Fibroblast of mammary gland (primary cell): ENCODE results near the gene CRISP2.
"Not testable (repeated sequence)": the region's sequence is repeated elsewhere in the genome, so short reads cannot be mapped to it uniquely, and the experiment has no call there.

Experiments used
- DNase-seq: peaks from one replicate; pipeline ENCODE4 v3.0.0-alpha.2; 2010; ENCODE audit warnings: low read depth
- H3K4me3 ChIP-seq: 2 replicates; pipeline ENCODE4 v1.5.1; 2011; ENCODE audit warnings: low read depth, mild to moderate bottlenecking, low read length, moderate library complexity; ENCODE audit not compliant: control insufficient read depth
- TF ChIP-seq, protein P1 (sequence below): conservative IDR thresholded peaks from 2 replicates; pipeline ENCODE4 v1.5.1; 2011; ENCODE audit warnings: low read depth, low read length, inconsistent platforms; ENCODE audit not compliant: control insufficient read depth, insufficient read depth

Gene CRISP2

DNA sequence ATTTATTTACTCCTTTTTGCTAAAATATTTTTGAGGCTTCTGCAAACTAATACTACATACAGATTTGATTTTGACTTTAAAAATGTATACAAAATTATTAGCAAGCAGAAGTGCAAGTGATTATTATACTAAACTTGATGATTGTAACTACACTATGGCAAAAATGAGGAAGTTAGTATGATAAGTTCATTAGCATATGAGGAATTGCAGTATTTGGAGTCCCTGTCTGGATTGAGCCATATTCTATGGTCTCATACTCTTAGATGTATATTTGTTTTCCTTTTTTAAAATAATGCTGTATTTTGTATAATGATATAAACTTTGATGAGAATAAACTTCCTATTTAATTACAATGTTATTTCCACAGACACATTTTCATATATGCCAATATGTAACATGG lies 16.9 kb upstream of the CRISP2 start:
- no peak overlapping the region for H3K4me3 ChIP-seq
- TF ChIP-seq, protein P1, sequence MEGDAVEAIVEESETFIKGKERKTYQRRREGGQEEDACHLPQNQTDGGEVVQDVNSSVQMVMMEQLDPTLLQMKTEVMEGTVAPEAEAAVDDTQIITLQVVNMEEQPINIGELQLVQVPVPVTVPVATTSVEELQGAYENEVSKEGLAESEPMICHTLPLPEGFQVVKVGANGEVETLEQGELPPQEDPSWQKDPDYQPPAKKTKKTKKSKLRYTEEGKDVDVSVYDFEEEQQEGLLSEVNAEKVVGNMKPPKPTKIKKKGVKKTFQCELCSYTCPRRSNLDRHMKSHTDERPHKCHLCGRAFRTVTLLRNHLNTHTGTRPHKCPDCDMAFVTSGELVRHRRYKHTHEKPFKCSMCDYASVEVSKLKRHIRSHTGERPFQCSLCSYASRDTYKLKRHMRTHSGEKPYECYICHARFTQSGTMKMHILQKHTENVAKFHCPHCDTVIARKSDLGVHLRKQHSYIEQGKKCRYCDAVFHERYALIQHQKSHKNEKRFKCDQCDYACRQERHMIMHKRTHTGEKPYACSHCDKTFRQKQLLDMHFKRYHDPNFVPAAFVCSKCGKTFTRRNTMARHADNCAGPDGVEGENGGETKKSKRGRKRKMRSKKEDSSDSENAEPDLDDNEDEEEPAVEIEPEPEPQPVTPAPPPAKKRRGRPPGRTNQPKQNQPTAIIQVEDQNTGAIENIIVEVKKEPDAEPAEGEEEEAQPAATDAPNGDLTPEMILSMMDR, result no peak
- no peak for DNase-seq

DNA sequence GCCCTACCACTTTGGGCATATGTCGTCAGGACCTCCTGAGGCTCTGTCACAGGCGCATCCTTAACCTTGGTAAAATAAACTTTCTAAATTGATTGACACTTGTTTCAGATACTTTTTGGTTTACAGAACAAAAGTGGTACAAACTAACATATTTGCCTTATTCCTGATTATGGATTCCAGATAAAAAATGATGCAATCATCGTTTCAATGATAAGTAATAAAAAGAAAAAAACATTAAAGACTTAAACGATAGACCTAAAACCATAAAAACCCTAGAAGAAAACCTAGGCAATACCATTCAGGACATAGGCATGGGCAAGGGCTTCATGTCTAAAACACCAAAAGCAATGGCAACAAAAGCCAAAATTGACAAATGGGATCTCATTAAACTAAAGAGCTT lies 10.6 kb upstream of the CRISP2 start:
- not testable (repeated sequence) for H3K4me3 ChIP-seq, DNase-seq

DNA sequence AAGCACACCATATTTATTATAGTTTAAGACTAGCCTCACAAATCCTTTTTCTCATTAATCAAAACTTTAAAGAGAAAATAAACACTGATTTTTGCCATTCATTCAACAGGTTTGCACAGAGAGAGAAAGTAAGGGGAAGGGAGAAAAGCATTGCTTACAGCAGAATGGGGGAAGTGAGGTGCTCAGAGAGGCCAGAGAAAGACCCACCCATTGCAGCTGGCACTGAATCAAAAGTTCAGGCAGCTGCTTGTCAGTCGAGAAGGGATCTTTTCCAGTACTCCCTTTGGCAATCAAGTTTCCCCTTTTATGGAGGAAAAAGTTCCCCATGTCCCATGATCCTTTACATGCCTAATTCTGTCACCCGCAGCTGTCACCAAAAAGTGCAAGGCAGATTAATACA lies 8.0 kb upstream of the CRISP2 start:
- no peak overlapping the region for H3K4me3 ChIP-seq
- DNase-seq, result no peak
- TF ChIP-seq, protein P1, result no peak

DNA sequence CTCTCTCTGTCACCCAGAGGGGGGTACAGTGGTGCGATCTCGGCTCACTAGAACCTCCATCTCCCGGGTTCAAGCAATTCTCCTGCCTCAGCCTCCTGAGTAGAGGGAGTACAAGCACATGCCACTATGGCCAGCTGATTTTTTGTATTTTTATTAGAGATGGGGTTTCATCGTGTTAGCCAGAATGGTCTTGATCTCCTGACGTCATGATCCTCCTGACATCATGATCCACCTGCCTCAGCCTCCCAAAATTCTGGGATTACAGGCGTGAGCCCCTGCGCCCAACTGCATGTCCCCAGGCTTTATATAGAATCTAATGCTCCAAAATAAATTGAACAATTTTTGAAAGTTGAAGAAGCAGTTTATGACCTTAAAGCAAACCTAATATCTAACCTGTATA lies 7.0 kb upstream of the CRISP2 start:
- no peak for DNase-seq
- TF ChIP-seq, protein P1, result no peak
- no peak overlapping the region for H3K4me3 ChIP-seq

DNA sequence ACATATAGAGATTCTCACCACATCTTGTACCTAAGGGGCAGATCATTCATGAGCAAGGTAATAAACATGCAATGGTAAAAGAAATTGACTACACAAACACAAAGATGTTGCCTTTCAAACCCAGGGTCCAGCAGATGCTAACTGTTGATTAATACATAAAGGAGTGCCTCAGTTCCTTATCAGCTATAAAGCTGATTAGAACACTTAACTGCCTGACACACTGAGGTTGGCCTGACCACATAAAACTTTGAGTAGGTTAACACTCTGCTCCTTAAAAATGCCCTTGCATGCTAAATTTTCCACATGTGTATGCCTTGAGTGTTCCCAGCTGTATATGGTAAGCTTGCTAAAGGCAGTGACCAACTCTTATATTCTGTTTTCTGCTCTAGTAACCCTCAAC lies 14.9 kb downstream of the CRISP2 start:
- DNase-seq, result no peak
- no peak overlapping the region for H3K4me3 ChIP-seq
- TF ChIP-seq, protein P1, result no peak

DNA sequence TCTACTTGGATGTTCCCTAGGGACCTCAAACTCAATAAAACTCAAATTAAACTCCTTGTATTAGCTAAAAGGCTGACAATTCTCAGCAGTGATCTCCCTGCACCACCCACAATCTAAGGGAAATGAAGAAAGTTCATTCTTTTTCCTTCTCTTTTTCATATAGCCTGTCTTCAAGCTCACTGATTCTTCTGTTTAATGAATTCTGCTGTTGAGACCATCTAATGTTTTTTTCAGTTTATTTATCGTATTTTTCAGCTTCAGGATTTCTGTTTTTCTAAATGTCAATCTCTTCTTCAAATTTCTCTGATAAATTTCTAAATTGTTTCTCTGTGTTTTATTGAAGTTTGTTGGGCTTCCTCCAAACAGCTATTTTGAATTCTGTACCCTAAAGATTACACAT lies 19.8 kb downstream of the CRISP2 start:
- DNase-seq, result no peak
- TF ChIP-seq, protein P1, result no peak
- H3K4me3 ChIP-seq, result no peak overlapping the region

DNA sequence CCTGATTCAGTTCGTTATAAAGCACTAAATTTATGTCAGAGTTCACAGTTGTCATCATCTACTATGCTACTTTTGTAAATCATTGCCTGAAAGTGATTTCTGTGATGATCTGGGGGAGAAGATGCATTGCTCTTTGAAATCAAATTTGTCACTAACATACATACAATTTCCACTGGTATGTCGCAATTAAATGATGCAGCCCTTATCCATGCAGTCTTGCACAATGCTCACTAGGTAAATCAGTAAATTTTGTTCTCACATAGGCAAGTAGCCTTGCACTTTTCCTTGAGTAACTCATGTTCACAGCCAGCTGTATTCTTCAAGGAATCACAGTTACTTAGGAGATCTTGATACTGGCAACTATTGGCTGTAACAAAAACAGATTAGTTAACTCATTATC lies 20.8 kb downstream of the CRISP2 start:
- no peak overlapping the region for H3K4me3 ChIP-seq
- TF ChIP-seq, protein P1, result no peak
- no peak for DNase-seq
